ENCODE results near the gene PHF5A. TPM values are rescaled to one million over a fixed set of nuclear protein-coding genes. Genes with fewer than 3 reads are reported as not detected.
"Not testable (repeated sequence)": the region's sequence is repeated elsewhere in the genome, so short reads cannot be mapped to it uniquely, and the experiment has no call there.

PHF5A gene
- polyA plus RNA-seq, 2 of the 4 experiments (the other 2 are of a cell fraction): 80.1 to 82.6 TPM

GRCh38 chr22:41435560-41435959, 32.9 kb downstream of the PHF5A start:
- ChIA-PET POLR2A (no interaction called here), CTCF (interaction anchor here (0.6 to 1.3 kb wide), 3 partner anchors 9 to 391 kb away, joined by 3 to 4 read pairs (median 3); no protein-coding TSS in a partner anchor)
- WGBS (ENCODE audit: missing lambda C conversion rate): 92% methylated on average over 4 of the region's 4 CpGs
- Histone ChIP-seq H3K4me3 (no peak overlapping the region), H3K4me2 (no peak overlapping the region), H3K27ac (no peak overlapping the region), H3K9me3 (no peaks in the 10 kb centered on the region), H3K4me1 (no peaks in the 10 kb centered on the region)
- no peak for ATAC-seq
- no peak for DNase-seq (ENCODE audit: low read depth in 1 of 2, low spot score in 1 of 2)
- TF ChIP-seq EHF (CRISPR knock-in tag; IDR thresholded peaks at IDR 0.05): no peak
- TF ChIP-seq FOSB (CRISPR knock-in tag; IDR thresholded peaks at IDR 0.05): no peak
- TF ChIP-seq PBX3 (IDR thresholded peaks at IDR 0.05): no peak
- no peak for TF ChIP-seq POLR2A (IDR thresholded peaks at IDR 0.05; ENCODE audit: low read length)
- FAIRE-seq: no peak

GRCh38 chr22:41434361-41435003, 34.0 kb downstream of the PHF5A start:
- H3K9me3 ChIP-seq; H3K27ac ChIP-seq; H3K4me2 ChIP-seq; POLR2A ChIA-PET; DNase-seq (ENCODE audit: low read depth in 1 of 2, low spot score in 1 of 2); H3K4me1 ChIP-seq; H3K4me3 ChIP-seq; FAIRE-seq; ATAC-seq: not testable (repeated sequence)
- CTCF ChIA-PET: interaction anchor here (1.1 to 1.3 kb wide), 2 partner anchors 31 to 236 kb away, joined by 3 read pairs; no protein-coding TSS in a partner anchor
- WGBS (ENCODE audit: missing lambda C conversion rate): 95% methylated on average over 2 of the region's 5 CpGs

- H3K9me3 ChIP-seq; H3K4me2 ChIP-seq; CTCF ChIA-PET; FAIRE-seq; POLR2A ChIA-PET; DNase-seq (ENCODE audit: low read depth in 1 of 2, low spot score in 1 of 2); H3K27ac ChIP-seq; H3K4me1 ChIP-seq; H3K4me3 ChIP-seq; ATAC-seq: not testable (repeated sequence)
- 90% methylated on average over 1 of the region's 1 CpG for WGBS (ENCODE audit: missing lambda C conversion rate)
Measured at GRCh38 chr22:41433480-41433879, 35.0 kb downstream of the PHF5A start.

GRCh38 chr22:41431656-41432055, 36.8 kb downstream of the PHF5A start:
- H3K9me3 ChIP-seq: no peaks in the 10 kb centered on the region
- TF ChIP-seq CEBPB (IDR thresholded peaks at IDR 0.05): no peak
- TF ChIP-seq SMC3 (IDR thresholded peaks at IDR 0.05): no peak
- TF ChIP-seq EP300 (IDR thresholded peaks at IDR 0.05): no peak
- TF ChIP-seq ESRRA (IDR thresholded peaks at IDR 0.05; ENCODE audit: borderline replicate concordance, low read length): no peak
- TF ChIP-seq HMGXB4 (CRISPR knock-in tag; IDR thresholded peaks at IDR 0.05; ENCODE audit: borderline replicate concordance): no peak
- TF ChIP-seq FOSB (CRISPR knock-in tag; IDR thresholded peaks at IDR 0.05): no peak
- no peak for TF ChIP-seq MAZ (IDR thresholded peaks at IDR 0.05; ENCODE audit: borderline replicate concordance, low read depth, low read length)
- no peak for TF ChIP-seq ZFP36 (IDR thresholded peaks at IDR 0.05; ENCODE audit: borderline replicate concordance, partially characterized antibody)
- no peaks in the 10 kb centered on the region for H3K4me1 ChIP-seq
- 94% methylated on average over 6 of the region's 6 CpGs for WGBS (ENCODE audit: missing lambda C conversion rate)
- POLR2A ChIA-PET: no interaction called here
- FAIRE-seq: no peak
- no peak overlapping the region for H3K27ac ChIP-seq
- DNase-seq (ENCODE audit: low read depth in 1 of 2, low spot score in 1 of 2): no peak
- CTCF ChIA-PET: no interaction called here
- H3K4me2 ChIP-seq: no peak overlapping the region
- no peak overlapping the region for H3K4me3 ChIP-seq
- ATAC-seq: no peak

GRCh38 chr22:41429951-41430332, 38.5 kb downstream of the PHF5A start:
- WGBS (ENCODE audit: missing lambda C conversion rate): 98% methylated on average over 8 of the region's 8 CpGs
- no peak overlapping the region for H3K4me3 ChIP-seq
- H3K9me3 ChIP-seq: no peaks in the 10 kb centered on the region
- no peaks in the 10 kb centered on the region for H3K4me1 ChIP-seq
- ChIA-PET CTCF (no interaction called here), POLR2A (no interaction called here)
- H3K4me2 ChIP-seq: no peak overlapping the region
- DNase-seq (ENCODE audit: low read depth in 1 of 2, low spot score in 1 of 2): no peak
- no peak for FAIRE-seq
- no peak for ATAC-seq
- no peak overlapping the region for H3K27ac ChIP-seq
- no peak for TF ChIP-seq ATOH8 (CRISPR knock-in tag; IDR thresholded peaks at IDR 0.05; ENCODE audit: low read depth)
- no peak for TF ChIP-seq EP300 (IDR thresholded peaks at IDR 0.05)
- no peak for TF ChIP-seq BCL3 (IDR thresholded peaks at IDR 0.05)
- no peak for TF ChIP-seq CHD4 (IDR thresholded peaks at IDR 0.05; ENCODE audit: borderline replicate concordance)
- no peak for TF ChIP-seq FOSB (CRISPR knock-in tag; IDR thresholded peaks at IDR 0.05)
- TF ChIP-seq CEBPB (IDR thresholded peaks at IDR 0.05): no peak
- no peak for TF ChIP-seq USF2 (IDR thresholded peaks at IDR 0.05)
- no peak for TF ChIP-seq BHLHE40 (IDR thresholded peaks at IDR 0.05; ENCODE audit: low read depth, low read length)
- TF ChIP-seq CBX2 (IDR thresholded peaks at IDR 0.05; ENCODE audit: borderline replicate concordance, low read depth): no peak
- no peak for TF ChIP-seq HES2 (IDR thresholded peaks at IDR 0.05)
- TF ChIP-seq GATA3 (IDR thresholded peaks at IDR 0.05; ENCODE audit: borderline replicate concordance): no peak
- TF ChIP-seq SMC3 (IDR thresholded peaks at IDR 0.05): no peak
- TF ChIP-seq ZC3H11A (IDR thresholded peaks at IDR 0.05): no peak
- no peak for TF ChIP-seq SREBF2 (IDR thresholded peaks at IDR 0.05)

Data from A549 (cell line).